ENCODE data around the gene TNFRSF17. TPM values are rescaled to one million over a fixed set of nuclear protein-coding genes. Genes with fewer than 3 reads are reported as not detected.

TNFRSF17 gene
- total RNA-seq, 6 experiments from 2014 or later = 0.28 TPM; not detected in 5

DNA sequence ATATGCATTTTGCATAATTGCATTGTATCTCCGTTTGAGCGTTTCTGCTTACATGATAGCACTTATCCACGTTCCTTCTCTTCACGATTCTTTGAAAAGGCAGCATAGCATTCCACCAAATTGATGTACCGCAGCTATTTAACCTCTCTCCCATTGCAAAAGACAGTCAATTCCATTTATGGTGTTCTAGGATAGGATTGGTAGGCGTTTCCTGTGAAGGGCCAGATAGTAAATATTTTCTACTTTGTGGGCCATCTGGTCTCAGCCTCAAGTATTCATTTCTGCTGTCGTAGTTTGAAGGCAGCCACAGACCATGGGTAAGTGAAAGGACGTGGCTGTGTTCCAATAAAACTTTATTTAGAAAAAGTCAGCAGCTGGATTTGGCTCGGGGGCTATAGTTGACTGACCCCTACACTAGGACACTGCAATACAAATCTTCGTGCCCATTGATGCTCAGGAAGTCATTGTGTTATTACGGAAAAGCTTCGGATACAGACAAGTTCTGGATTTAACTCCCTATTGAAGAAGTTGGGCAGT lies 21.6 kb downstream of the TNFRSF17 start:
- Mint-ChIP-seq H3K36me3 (ENCODE audit: low read depth) (peaks cover 5% of the 10 kb centered on the region; the same call in 1 of the 2 replicates), H3K4me3 (no peak overlapping the region), H3K9me3 (no peaks in the 10 kb centered on the region), H3K27ac (no peak overlapping the region), H3K4me1 (ENCODE audit: low read depth) (peaks cover 15% of the 10 kb centered on the region), H3K27me3 (ENCODE audit: insufficient read depth) (no peaks in the 10 kb centered on the region)
- no peak for DNase-seq
- TF ChIP-seq, protein P1, sequence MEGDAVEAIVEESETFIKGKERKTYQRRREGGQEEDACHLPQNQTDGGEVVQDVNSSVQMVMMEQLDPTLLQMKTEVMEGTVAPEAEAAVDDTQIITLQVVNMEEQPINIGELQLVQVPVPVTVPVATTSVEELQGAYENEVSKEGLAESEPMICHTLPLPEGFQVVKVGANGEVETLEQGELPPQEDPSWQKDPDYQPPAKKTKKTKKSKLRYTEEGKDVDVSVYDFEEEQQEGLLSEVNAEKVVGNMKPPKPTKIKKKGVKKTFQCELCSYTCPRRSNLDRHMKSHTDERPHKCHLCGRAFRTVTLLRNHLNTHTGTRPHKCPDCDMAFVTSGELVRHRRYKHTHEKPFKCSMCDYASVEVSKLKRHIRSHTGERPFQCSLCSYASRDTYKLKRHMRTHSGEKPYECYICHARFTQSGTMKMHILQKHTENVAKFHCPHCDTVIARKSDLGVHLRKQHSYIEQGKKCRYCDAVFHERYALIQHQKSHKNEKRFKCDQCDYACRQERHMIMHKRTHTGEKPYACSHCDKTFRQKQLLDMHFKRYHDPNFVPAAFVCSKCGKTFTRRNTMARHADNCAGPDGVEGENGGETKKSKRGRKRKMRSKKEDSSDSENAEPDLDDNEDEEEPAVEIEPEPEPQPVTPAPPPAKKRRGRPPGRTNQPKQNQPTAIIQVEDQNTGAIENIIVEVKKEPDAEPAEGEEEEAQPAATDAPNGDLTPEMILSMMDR (IDR thresholded peaks at IDR 0.05) = no peak

DNA sequence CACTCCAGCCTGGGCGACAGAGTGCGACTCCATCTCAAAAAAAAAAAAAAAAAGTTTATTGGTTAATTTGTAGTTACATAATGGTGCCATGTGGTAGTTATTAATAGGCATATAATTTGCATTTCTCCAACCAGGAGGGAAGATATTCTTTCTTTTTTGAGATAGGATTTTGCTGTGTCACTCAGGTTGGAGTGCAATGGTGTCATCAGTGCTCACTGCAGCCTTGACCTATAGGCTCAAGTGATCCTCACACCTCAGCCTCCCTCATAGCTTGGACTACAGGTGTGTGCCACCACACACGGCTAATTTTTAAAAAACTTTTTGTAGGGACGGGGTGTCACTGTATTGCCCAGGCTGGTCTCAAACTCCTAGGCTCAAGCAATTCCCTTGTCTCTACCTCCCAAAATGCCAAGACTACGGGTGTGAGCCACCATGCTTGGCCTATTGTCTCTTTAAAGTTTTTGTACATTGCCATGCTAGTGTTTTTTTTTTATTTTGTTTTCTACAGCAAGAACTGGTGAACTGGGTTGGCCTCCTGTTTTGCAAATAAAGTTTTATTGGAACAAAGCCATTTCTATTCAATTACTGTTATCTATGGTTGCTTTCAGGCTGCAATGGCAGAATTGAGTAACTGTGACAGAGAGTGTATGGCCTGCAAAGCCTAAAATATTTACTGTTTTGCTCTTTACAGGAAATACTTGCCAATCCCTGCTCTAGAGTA lies 23.4 kb downstream of the TNFRSF17 start:
- Mint-ChIP-seq H3K4me1 (ENCODE audit: low read depth) (peaks cover 7% of the 10 kb centered on the region), H3K27ac (no peak overlapping the region), H3K36me3 (ENCODE audit: low read depth) (peaks cover 5% of the 10 kb centered on the region; the same call in 1 of the 2 replicates), H3K9me3 (no peaks in the 10 kb centered on the region), H3K4me3 (no peak overlapping the region), H3K27me3 (ENCODE audit: insufficient read depth) (no peaks in the 10 kb centered on the region)
- no peak for DNase-seq
- TF ChIP-seq, protein P1 (IDR thresholded peaks at IDR 0.05) = no peak

DNA sequence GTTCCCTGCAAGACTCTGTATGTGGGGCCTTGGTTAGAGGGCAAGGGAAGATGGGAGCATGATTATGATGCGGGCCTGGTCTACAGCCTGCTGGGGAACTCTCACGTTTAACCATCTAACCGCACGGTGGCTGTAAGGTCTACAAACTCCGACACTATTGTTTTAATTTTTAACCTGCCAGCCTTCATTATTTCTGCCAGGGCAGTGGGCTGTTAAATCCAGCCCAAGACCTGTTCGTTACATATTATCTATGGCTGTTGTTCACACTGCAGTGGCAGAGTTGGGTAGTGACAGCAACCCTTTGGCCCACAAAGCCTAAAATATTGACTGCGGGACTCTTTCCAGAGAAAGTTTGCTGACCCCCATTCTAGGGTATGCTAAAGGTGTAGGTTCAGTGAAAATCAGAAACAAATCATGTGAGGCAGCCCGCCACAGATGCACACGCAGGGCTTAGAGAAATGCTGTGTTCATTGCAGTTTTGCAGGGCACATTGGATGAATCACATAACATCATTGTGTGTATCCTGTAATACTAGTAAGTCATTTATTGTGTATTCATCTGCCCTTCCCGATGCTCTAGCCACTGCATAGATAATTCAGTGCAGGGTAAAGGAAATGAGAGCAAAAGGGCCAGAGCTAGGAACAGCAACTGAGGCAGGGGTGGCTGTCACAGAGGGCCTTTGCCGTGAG lies 25.8 kb downstream of the TNFRSF17 start:
- no peaks in the 10 kb centered on the region for H3K9me3 Mint-ChIP-seq
- no peak overlapping the region for H3K27ac Mint-ChIP-seq
- H3K4me1 Mint-ChIP-seq (ENCODE audit: low read depth) = peaks cover 18% of the 10 kb centered on the region
- no peak for DNase-seq
- TF ChIP-seq, protein P1 (IDR thresholded peaks at IDR 0.05) = no peak
- H3K4me3 Mint-ChIP-seq = no peak overlapping the region
- peaks cover 5% of the 10 kb centered on the region; the same call in 1 of the 2 replicates for H3K36me3 Mint-ChIP-seq (ENCODE audit: low read depth)
- no peaks in the 10 kb centered on the region; the same call in 1 of the 2 replicates for H3K27me3 Mint-ChIP-seq (ENCODE audit: insufficient read depth)

DNA sequence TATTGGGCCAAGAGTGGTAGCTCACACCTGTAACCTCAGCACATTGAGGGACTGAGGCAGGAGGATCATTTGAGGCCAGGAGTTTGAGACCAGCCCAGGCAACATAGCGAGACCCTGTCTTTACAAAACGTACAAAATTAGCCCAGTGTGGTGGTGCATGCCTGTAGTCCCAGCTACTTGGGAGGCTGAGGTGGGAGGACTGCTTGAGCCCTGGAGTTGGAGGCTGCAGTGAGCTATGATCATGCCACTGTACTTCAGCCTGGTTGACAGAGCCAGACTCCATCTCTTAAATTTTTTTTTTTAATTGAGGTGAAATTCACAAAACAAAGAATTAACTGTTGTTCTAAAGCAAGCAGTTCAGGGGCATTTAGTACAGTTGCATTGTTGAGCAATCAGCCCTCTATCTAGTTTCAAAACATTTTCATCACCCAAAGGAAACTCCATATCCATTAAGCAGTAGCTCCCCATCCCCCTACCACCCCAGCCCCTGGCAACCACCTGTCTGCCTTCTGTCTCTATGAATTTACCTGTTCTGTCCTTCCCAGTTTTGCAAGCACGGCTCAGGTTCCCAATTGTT lies 27.1 kb downstream of the TNFRSF17 start:
- TF ChIP-seq, protein P1 (IDR thresholded peaks at IDR 0.05) = no peak
- Mint-ChIP-seq H3K4me3 (no peak overlapping the region), H3K9me3 (no peaks in the 10 kb centered on the region), H3K36me3 (ENCODE audit: low read depth) (no peaks in the 10 kb centered on the region; the same call in 1 of the 2 replicates), H3K27ac (no peak overlapping the region), H3K27me3 (ENCODE audit: insufficient read depth) (no peaks in the 10 kb centered on the region; the same call in 1 of the 2 replicates), H3K4me1 (ENCODE audit: low read depth) (peaks cover 11% of the 10 kb centered on the region)
- no peak for DNase-seq

DNA sequence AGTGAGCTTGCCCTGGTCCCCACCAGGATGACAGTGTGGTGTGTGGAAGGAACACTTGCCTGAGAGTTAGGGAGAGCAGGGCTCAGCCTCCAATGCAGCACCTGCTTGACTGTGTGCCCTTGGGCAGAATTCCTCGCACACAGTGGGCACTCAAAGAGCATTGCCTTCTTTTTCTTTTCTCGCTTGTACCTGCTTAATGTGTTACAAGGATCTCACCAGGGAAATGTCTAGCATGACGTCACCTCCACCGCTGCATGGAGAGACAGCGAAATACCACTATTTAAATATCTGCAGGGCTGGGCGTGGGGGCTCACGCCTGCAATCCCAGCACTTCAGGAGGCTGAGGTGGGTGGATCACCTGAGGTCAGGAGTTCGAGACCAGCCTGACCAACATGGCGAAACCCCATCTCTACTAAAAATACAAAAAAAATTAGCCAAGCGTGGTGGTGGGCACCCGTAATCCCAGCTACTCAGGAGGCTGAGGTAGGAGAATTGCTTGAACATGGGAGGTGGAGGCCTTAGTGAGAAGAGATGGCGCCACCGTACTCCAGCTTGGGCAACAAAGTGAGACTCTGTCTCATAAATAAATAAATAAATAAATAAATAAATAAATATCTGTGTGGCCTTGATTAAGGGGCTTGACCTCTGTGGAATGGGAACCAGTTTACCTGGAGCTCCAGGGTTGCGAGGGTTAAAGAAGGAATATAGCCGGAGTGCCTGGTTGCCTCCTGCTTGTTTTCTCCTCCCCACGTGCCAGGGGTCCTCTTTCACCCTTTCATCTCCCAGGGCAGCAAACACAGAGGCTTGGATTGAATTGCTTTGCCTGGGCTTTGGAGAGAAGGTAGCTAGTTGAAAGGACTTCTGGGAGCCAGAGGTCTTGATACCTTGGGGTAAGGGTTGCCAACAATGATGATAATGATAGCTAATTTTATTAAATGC lies 27.8 kb downstream of the TNFRSF17 start:
- Mint-ChIP-seq H3K36me3 (ENCODE audit: low read depth) (peaks cover 2% of the 10 kb centered on the region; the same call in 1 of the 2 replicates), H3K27ac (no peak overlapping the region), H3K27me3 (ENCODE audit: insufficient read depth) (no peaks in the 10 kb centered on the region; the same call in 1 of the 2 replicates), H3K4me3 (no peak overlapping the region), H3K9me3 (no peaks in the 10 kb centered on the region), H3K4me1 (ENCODE audit: low read depth) (peaks cover 13% of the 10 kb centered on the region)
- DNase-seq = no peak
- TF ChIP-seq, protein P1 (IDR thresholded peaks at IDR 0.05) = no peak

Data from HFFc6 (cell line).